COLO668 (cell line): ENCODE results near the gene HOXA6.

Experiments used
- DNase-seq: peaks from one replicate; lab custom pipeline; 2025; ENCODE audit not compliant: unreplicated experiment; lab: John Stamatoyannopoulos, UW

The HOXA6 gene

GRCh38 chr7:27124902-27125689 is 22.5 kb downstream of the HOXA6 start:
- DNase-seq = no peak

DNA sequence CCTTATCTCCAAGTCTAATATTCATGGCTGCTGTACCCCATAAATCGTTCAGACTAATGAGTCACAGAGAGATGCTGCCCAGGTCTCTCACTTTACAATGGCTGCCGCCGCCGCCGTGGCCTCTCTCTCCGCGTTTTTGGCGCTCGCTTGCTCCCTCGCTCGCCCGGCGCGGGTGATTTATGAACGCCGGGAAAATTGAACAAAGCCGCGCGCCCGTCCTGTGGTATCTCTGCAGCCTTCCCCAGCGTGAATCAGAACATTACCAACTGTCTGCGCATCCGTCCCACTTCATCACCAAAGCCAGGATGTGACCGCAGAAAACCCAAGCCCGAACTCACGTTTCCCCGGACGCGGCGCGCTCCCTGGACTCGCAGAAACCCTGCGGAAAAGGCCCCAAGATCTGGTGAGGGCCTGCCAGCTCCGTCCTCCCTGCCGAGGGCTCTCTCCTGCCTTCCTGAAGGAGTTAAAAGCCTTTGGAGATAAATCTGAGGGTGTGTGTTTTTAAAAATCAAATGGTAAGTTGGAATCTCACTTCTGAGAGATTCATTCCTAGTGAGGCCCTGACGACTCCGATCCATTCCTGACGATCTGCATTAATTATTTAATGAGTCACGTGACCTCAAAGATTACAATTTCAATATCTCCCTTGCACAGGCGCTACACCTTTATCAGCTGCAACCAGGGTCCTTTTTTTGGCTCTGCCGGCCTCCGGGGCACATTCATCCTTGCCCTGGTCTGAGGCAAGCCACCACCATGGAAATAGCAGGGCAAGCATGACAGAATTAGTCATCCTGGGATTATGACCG is 23.3 kb downstream of the HOXA6 start:
- DNase-seq = no peak

DNA sequence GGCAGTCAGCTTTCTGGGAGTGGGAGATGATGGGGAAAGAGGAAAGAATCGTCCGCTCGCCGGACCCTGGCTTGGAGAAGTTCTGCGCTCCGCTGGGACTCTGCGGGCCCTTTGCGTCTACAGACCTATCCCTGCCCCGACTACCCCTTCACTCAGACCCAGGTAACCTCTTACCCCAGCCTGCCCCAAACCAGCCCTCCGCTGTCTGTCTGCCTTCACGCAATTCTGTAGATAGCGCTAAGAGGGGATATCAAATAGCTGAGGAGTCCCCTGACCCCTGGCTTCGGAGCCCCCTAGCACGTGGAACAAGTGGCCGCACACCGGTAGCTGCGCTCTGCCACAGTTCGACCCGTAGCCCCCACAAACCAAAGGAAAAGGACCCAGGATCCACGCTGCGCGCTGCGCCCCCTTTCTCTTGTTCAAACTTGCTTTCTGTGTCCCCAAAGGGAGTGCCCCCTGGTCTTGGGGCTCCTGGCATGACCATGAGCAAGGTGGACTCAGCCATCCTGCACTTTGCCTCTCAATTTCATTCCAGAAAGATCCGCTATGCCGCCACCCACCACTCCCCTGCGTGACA is 24.0 kb downstream of the HOXA6 start:
- no peak for DNase-seq

DNA sequence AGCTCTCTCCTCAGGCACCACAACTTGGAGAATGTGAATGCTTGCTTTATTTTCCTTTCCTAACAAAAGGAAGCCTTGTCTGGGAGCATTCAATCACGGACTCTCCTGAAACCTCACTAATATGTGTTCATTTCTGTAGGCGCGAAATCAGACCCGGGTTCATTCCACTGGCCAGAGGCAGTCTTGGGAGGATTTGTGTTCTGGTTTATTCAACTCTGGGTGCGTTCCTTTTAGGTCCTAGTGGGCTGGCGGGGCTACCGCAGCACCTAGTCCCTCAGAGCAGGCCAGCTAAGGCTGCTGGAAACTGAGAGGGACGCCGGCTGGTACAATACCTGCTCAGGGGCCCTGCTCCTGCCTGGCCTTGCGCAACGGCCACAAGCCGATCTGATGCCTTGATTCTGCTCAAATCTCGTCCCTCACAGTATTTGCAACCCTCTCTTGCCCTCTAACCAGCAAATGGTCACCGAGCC is 24.5 kb downstream of the HOXA6 start:
- DNase-seq = no peak

- no peak for DNase-seq
These were observed 25.3 kb downstream of the HOXA6 start for GRCh38 chr7:27122077-27122910.

DNA sequence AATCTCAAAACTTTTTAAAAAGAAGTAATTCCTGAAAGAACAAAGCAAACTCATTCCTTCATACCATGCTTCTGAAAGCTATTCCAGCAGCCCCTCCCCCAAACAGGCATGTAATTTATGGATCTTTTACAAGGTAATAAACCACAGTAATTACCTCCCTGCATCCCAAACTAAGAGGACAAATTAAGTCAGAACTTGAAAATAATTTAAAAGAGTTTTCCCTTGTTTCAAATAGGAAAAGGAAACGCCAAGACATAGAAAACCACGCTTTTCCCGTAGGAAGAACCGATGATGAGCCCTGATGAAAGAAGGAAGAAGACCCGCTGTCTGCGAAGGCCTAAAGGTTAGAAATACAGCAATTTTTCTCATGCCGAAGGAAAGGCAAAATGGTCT is 25.9 kb downstream of the HOXA6 start:
- DNase-seq = no peak

DNA sequence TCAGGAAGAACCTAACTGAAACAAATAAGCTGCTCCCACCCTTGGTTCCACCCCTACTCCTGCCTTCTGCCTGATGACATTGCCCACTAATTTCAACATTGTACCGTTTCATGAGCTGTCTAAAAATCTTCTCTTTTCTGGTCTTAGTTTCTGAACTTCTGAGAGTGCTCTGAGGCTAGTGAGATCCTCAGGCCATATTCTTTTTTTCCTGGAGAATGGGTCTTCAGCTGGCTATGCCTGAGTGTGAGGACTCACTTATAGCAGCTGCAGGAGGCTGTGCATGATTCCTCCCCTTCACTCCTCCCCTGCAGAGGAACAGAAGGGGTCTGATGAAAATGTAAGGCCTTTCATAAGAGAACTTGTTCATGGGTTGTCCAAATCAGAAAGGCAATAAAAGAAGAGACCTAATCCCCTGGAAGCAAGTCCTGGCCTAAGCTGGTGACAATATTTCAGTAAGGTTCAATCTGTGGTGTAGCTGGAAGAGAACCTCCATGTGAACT is 28.1 kb downstream of the HOXA6 start:
- DNase-seq = no peak

- DNase-seq = no peak
These were observed 29.0 kb downstream of the HOXA6 start for GRCh38 chr7:27118580-27118979.

GRCh38 chr7:27117887-27118491 is 29.6 kb downstream of the HOXA6 start:
- no peak for DNase-seq

DNA sequence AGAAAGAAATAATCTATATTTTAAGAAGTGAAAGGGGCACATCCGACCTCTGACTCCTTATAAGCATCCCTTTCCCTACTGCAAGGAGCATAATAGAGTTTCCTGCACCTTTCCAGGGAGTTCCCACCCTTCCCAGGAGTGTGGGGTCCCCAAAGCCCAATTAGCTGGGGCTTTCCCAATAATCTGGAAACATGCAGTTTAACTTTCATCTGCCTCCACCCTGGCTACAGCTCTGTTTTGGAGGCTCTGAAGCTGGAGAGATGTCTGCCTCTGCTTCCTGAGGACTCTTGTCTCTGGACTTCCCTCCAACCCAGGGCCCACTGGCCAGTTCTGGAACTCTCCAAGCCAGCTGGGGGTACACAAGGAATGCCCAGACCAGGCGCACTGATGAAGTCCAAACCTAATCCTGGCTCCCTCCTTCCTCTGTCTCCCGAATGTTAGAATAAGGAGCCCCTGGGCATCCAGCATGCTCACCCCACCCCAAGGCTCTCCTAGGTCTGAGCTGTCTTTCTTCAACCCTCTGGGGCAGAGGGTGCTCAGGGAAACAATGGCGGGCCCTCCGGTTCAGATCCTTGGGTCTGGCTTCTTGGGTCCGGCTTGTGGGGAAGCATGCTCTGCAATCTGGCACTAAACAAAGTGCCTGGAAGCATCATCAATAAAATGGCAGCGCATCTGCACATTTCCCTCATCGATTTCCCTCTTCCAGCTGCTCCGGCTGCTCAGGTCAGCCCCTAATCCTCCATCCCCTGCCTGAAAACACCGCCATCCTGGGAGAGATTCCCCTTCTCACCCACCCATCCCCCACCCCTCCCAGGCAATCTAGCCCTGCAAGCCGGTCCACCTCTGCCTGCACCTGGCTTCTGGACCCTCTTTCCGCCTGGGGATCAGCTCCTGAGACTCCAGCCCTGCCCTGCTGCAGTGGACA is 30.4 kb downstream of the HOXA6 start:
- DNase-seq = no peak

DNA sequence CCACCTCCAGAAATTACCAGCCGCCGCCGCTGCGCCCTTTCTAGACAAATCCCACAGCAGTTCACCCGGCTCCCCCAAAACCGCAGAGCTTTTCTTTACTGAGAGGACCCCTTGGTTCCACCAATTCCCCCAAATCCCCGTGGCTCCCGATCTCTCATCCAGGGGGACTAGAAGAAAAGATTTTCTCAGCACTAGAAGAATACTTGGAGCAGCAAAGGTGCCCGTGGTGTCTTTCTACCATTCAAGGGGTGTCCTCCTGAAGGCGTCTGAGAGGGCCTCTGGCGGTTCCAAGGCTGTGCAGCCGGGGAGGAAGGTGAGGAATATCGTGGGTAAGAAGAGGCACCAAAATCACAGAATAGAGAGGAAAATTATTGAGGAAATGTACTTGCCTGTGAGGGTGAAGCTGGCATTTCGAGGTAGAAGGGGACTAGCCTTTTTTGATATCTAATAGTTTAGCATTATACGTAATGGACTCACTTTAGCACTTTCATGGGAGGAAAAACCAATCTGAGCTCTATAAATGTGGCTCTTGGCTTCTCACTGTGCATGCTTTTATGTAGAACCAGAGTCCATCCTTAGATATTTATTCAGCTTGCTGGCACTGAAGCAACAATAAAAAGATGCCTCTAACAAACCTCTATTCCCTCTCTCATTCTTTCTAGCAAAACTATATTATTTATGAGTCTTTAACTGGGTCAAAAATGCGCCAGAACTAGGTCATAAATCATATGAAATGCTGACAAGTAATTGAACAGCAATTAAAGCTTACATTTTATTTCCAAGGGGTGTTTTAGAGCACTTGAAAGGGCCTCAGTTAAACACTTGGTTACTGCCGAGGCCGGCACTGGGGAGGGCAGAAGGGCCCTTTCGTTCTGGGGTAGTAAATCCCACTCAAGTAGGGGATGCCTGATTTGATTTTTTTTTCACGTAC is 31.3 kb downstream of the HOXA6 start:
- DNase-seq = no peak

- no peak for DNase-seq
These were observed 32.1 kb downstream of the HOXA6 start for GRCh38 chr7:27115221-27116026.

- DNase-seq = no peak
These were observed 32.7 kb downstream of the HOXA6 start for GRCh38 chr7:27114881-27115220.

- DNase-seq = no peak
These were observed 33.4 kb downstream of the HOXA6 start for GRCh38 chr7:27113991-27114769.

DNA sequence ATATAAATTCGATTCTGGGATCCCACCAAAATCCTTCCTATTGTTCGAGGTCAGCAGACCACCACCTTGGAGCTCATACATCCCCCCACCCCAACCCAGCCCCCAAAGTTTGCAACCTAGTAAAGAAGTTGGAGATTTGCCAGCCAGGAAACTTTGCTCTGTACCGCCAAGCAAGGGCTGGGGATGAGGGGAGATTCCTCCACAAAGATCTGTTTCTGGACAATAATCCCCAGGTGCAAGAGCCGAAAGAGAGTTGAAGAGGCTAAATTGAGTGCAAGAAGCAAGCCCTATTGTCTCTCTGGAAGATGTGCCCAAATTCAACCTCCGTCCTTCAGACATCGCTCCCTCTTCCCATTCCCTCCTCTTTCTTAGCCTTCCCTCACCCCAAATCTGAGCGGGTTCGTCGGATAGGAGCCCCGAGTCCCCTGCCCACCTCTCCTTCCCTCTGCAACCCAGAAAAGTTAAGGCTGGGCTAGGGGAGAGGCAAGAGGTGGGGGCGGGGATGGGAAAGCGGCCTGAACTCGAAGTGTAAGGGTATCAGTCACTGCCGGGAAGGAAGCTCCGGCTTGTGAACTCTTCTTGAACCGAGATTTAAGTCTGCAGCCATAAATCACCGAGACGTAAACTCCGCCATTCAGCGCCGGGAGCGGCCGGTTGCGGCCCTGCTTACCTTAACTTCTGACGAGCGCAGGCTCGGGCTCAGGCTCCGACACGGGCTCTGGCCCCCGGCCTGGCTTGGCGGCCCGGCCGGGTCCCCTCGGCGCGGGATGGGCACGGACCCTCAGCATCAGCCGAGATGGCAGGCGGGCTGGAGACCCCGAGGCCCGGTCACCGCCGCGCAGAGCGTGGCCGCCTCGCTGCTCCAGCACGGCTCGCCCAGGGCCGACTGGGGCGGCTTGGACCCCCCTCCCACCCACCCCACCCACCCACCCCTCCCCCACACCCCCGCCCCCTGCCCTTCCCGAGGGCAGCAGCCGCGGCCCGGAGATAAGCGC is 34.3 kb downstream of the HOXA6 start:
- DNase-seq = no peak

DNA sequence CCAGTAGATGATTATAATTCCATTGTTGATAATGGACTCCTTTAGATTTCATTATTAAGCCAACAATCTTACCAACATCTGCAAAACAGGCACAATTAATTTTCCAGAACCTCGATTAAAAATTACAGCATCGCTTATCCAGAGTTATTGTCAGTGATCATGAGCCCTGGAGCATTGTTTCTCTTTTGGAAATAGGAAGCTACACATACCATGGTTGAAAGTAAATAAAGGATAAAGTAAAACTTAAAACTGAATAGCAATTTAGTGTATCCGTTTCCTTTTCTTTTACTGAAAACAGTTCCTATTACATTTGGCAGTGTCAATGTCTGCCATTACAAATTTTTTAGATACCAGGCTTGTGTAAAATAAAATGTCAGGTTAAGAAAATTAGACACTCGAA is 35.2 kb downstream of the HOXA6 start:
- no peak for DNase-seq
